Aorta (tissue), 5 donors: ENCODE data around the gene DDR2. TPM values are rescaled to one million over a fixed set of nuclear protein-coding genes. Genes with fewer than 3 reads are reported as not detected.

Experiments used
- ATAC-seq: fragments of 200-7000 bp; cut with Tn5 transposase; one replicate; pipeline ENCODE4 v1.9.1; 2022; ENCODE audit warnings: moderate library complexity; ENCODE audit not compliant: low FRiP score
- DNase-seq, 2 donors: peaks; one replicate each; pipeline ENCODE4 v3.0.0-alpha.2; 2020
- H3K27ac ChIP-seq, 2 donors: one replicate each; pipeline ENCODE4 v1.5.1; 2013; ENCODE audit warnings: low read length in 2 of 2, mild to moderate bottlenecking in 2 of 2, moderate library complexity in 2 of 2, control low read depth in 1 of 2, inconsistent platforms in 1 of 2, low read depth in 1 of 2
- H3K27me3 ChIP-seq, 2 donors: one replicate each; pipeline ENCODE4 v1.6.1; 2013; ENCODE audit warnings: control low read depth in 1 of 2, low read length in 1 of 2, mild to moderate bottlenecking in 1 of 2, moderate library complexity in 1 of 2; ENCODE audit not compliant: insufficient read depth in 2 of 2, control insufficient read depth in 1 of 2
- H3K36me3 ChIP-seq, 2 donors: one replicate each; pipeline ENCODE4 v1.6.1; 2013; ENCODE audit warnings: control low read depth in 1 of 2, low read length in 1 of 2, mild to moderate bottlenecking in 1 of 2; ENCODE audit not compliant: insufficient read depth in 2 of 2, control insufficient read depth in 1 of 2
- H3K4me1 ChIP-seq, 2 donors: one replicate each; pipeline ENCODE4 v1.6.1; 2013; ENCODE audit warnings: low read length in 2 of 2, control low read depth in 1 of 2, mild to moderate bottlenecking in 1 of 2, moderate library complexity in 1 of 2; ENCODE audit not compliant: insufficient read depth in 2 of 2, control insufficient read depth in 1 of 2
- H3K4me3 ChIP-seq, 2 donors: one replicate each; pipeline ENCODE4 v1.5.1; 2013; ENCODE audit warnings: low read length in 2 of 2, control low read depth in 1 of 2, mild to moderate bottlenecking in 1 of 2
- H3K9me3 ChIP-seq: one replicate; pipeline ENCODE4 v1.6.1; 2013; ENCODE audit warnings: mild to moderate bottlenecking, low read length; ENCODE audit not compliant: control insufficient read depth
- WGBS, 2 donors: extraction: QIAGEN DNeasy Blood & Tissue Kit; methylation state at CpG; one replicate each; pipeline ENCODE4 v1.1.7; 2013; 5-methylcytosine and 5-hydroxymethylcytosine counted together
- intact Hi-C, 2 donors: fragments of 100-400 bp; cut with DNase I; formaldehyde crosslinking; loops; one replicate each; pipeline versions ENCODE4 v1.14.2 to v1.15.0; 2022
- polyA plus RNA-seq, 2 donors: library from polyadenylated mRNA; stranded (reverse); fragments of 200-250 nt; gene quantifications; one replicate each; pipeline ENCODE4 v1.2.3, GENCODE V29; 2013
- total RNA-seq, 2 donors: library from RNA; stranded (reverse); fragmentation: NEBNext Ultra II Directional; extraction: Animal tissue kit (Norgen Biotek cat#: 25700); gene quantifications; one replicate each; pipeline ENCODE4 v1.2.1, GENCODE V29; 2021
- donor health status: healthy with polysubstance abuse.
- donor health status: Bipolar disorder and iron deficiency.
- donor health status: DM: no; HTN: no; CAD: no.
- donor health status: DM: no; HTN: no; CAD: no.
- donor health status: DM: yes; HTN: yes; CAD: no.

Gene DDR2
- total and polyA plus RNA-seq, 4 donors: 24.8 to 146 (median 76.5) TPM

- Histone ChIP-seq H3K9me3 (no peaks in the 10 kb centered on the region), H3K4me3 (no peak overlapping the region), H3K36me3 (peaks cover 0 to 11% of the 10 kb centered on the region in 2 donors), H3K27me3 (no peaks in the 10 kb centered on the region), H3K27ac (no peak overlapping the region), H3K4me1 (no peaks in the 10 kb centered on the region)
- intact Hi-C loops: no loop called here
- DNase-seq: no peak
- WGBS, 2 donors: 97 to 100% methylated on average over 1 of the region's 1 CpG
- no peak for ATAC-seq
Measured at GRCh38 chr1:162753001-162753658, 120.9 kb downstream of the DDR2 start.

- Histone ChIP-seq H3K4me1 (no peaks in the 10 kb centered on the region), H3K9me3 (no peaks in the 10 kb centered on the region), H3K4me3 (no peak overlapping the region), H3K36me3 (peaks cover 0 to 11% of the 10 kb centered on the region in 2 donors), H3K27me3 (no peaks in the 10 kb centered on the region), H3K27ac (no peak overlapping the region)
- 85 to 87% methylated on average over 1 of the region's 1 CpG for WGBS, 2 donors
- DNase-seq (no peak), ATAC-seq (no peak)
- intact Hi-C loops: no loop called here
Measured at GRCh38 chr1:162753998-162754585, 121.8 kb downstream of the DDR2 start.

- Histone ChIP-seq H3K27me3 (no peaks in the 10 kb centered on the region), H3K4me3 (no peak overlapping the region), H3K36me3 (peaks cover 0 to 11% of the 10 kb centered on the region in 2 donors), H3K4me1 (no peaks in the 10 kb centered on the region), H3K27ac (no peak overlapping the region), H3K9me3 (no peaks in the 10 kb centered on the region)
- 87% methylated on average over 3 of the region's 3 CpGs for WGBS, 2 donors
- intact Hi-C loops: no loop called here
- no peak for ATAC-seq
- no peak for DNase-seq
Measured at GRCh38 chr1:162755306-162755705, 123.0 kb downstream of the DDR2 start.

- Histone ChIP-seq H3K27ac (no peak overlapping the region), H3K4me1 (no peaks in the 10 kb centered on the region), H3K27me3 (no peaks in the 10 kb centered on the region), H3K4me3 (no peak overlapping the region), H3K9me3 (no peaks in the 10 kb centered on the region), H3K36me3 (peaks cover 0 to 17% of the 10 kb centered on the region in 2 donors)
- intact Hi-C loops: no loop called here
- ATAC-seq: no peak
- no peak for DNase-seq
- WGBS, 2 donors: 84 to 89% methylated on average over 5 of the region's 5 CpGs
Measured at GRCh38 chr1:162756523-162756922, 124.3 kb downstream of the DDR2 start.

- peaks cover 0 to 17% of the 10 kb centered on the region in 2 donors for H3K36me3 ChIP-seq
- ATAC-seq: no peak
- H3K4me3 ChIP-seq: no peak overlapping the region
- intact Hi-C loops: no loop called here
- no peak overlapping the region for H3K27ac ChIP-seq
- 6 to 21% methylated on average over 1 of the region's 1 CpG for WGBS, 2 donors
- DNase-seq: no peak
- H3K9me3 ChIP-seq: no peaks in the 10 kb centered on the region
- H3K27me3 ChIP-seq: no peaks in the 10 kb centered on the region
- no peaks in the 10 kb centered on the region for H3K4me1 ChIP-seq
Measured at GRCh38 chr1:162757476-162757875, 125.2 kb downstream of the DDR2 start.

GRCh38 chr1:162765788-162766187, 133.5 kb downstream of the DDR2 start:
- no peak for ATAC-seq
- Histone ChIP-seq H3K4me3 (no peak overlapping the region), H3K36me3 (peaks cover 8 to 14% of the 10 kb centered on the region in 2 donors), H3K9me3 (no peaks in the 10 kb centered on the region), H3K4me1 (no peaks in the 10 kb centered on the region), H3K27ac (no peak overlapping the region), H3K27me3 (no peaks in the 10 kb centered on the region)
- intact Hi-C loops: no loop called here
- 91 to 94% methylated on average over 1 of the region's 1 CpG for WGBS, 2 donors
- DNase-seq: no peak

- ATAC-seq (peak; percentile 81), DNase-seq (no peak)
- H3K4me1 ChIP-seq: no peaks in the 10 kb centered on the region
- H3K9me3 ChIP-seq: no peaks in the 10 kb centered on the region
- no peaks in the 10 kb centered on the region for H3K27me3 ChIP-seq
- no peak overlapping the region for H3K27ac ChIP-seq
- no peak overlapping the region for H3K4me3 ChIP-seq
- WGBS, 2 donors: 83 to 85% methylated on average over 4 of the region's 4 CpGs
- peaks cover 10 to 13% of the 10 kb centered on the region in 2 donors for H3K36me3 ChIP-seq
- intact Hi-C loops: no loop called here
Measured at GRCh38 chr1:162772571-162773154, 140.4 kb downstream of the DDR2 start.

GRCh38 chr1:162774007-162774406, 141.7 kb downstream of the DDR2 start:
- peaks cover 6 to 15% of the 10 kb centered on the region in 2 donors for H3K36me3 ChIP-seq
- no peak overlapping the region for H3K27ac ChIP-seq

GRCh38 chr1:162779043-162779442, 146.8 kb downstream of the DDR2 start:
- intact Hi-C loops: no loop called here
- H3K4me3 ChIP-seq: no peak overlapping the region
- H3K36me3 ChIP-seq: peaks cover 5 to 12% of the 10 kb centered on the region in 2 donors
- no peak overlapping the region for H3K27ac ChIP-seq
- H3K27me3 ChIP-seq: no peaks in the 10 kb centered on the region
- H3K9me3 ChIP-seq: no peaks in the 10 kb centered on the region
- no peaks in the 10 kb centered on the region for H3K4me1 ChIP-seq
- ATAC-seq: peak; percentile 51
- DNase-seq: no peak
- 92 to 95% methylated on average over 1 of the region's 1 CpG for WGBS, 2 donors

More at GRCh38 chr1:162774007-162774406, 141.7 kb downstream of the DDR2 start:
- Histone ChIP-seq H3K9me3 (no peaks in the 10 kb centered on the region), H3K27me3 (no peaks in the 10 kb centered on the region), H3K4me1 (no peaks in the 10 kb centered on the region), H3K4me3 (no peak overlapping the region)
- intact Hi-C loops: no loop called here
- no peak for DNase-seq
- ATAC-seq: no peak
